Amniotic stem cell (primary cell): ENCODE results near the gene NOTCH3.

Experiments
- DNase-seq: peaks from one replicate; lab custom pipeline; 2025; lab: John Stamatoyannopoulos, UW

Gene NOTCH3

GRCh38 chr19:15123031-15123890, 77.5 kb downstream of the NOTCH3 start:
- no peak for DNase-seq

GRCh38 chr19:15122331-15123030, 78.3 kb downstream of the NOTCH3 start:
- no peak for DNase-seq

- no peak for DNase-seq
Observed at GRCh38 chr19:15120135-15121026, 80.4 kb downstream of the NOTCH3 start.

- DNase-seq = no peak
Observed at GRCh38 chr19:15118789-15119494, 81.9 kb downstream of the NOTCH3 start.

GRCh38 chr19:15118248-15118647, 82.5 kb downstream of the NOTCH3 start:
- no peak for DNase-seq

GRCh38 chr19:15116856-15117255, 83.9 kb downstream of the NOTCH3 start:
- no peak for DNase-seq

GRCh38 chr19:15115762-15116615, 84.8 kb downstream of the NOTCH3 start:
- DNase-seq = no peak

GRCh38 chr19:15115080-15115479, 85.7 kb downstream of the NOTCH3 start:
- no peak for DNase-seq

- no peak for DNase-seq
Observed at GRCh38 chr19:15114153-15114540, 86.6 kb downstream of the NOTCH3 start.

GRCh38 chr19:15113245-15114152, 87.3 kb downstream of the NOTCH3 start:
- no peak for DNase-seq

GRCh38 chr19:15112385-15112784, 88.4 kb downstream of the NOTCH3 start:
- no peak for DNase-seq

- no peak for DNase-seq
Observed at GRCh38 chr19:15111758-15112157, 89.0 kb downstream of the NOTCH3 start.

- no peak for DNase-seq
Observed at GRCh38 chr19:15110418-15110815, 90.4 kb downstream of the NOTCH3 start.

- no peak for DNase-seq
Observed at GRCh38 chr19:15109768-15110417, 90.9 kb downstream of the NOTCH3 start.
